Skeletal muscle satellite cell (primary cell): ENCODE measurements around the gene DMXL2.
"Not testable (repeated sequence)": the region's sequence is repeated elsewhere in the genome, so short reads cannot be mapped to it uniquely, and the experiment has no call there.

Experiments used
- H3K27me3 ChIP-seq: 2 replicates; pipeline ENCODE4 v1.7.0; 2013; ENCODE audit warnings: low read length; ENCODE audit not compliant: control insufficient read depth, insufficient read depth
- H3K36me3 ChIP-seq: 2 replicates; pipeline ENCODE4 v1.7.0; 2013; ENCODE audit warnings: mild to moderate bottlenecking, control low read depth, low read length; ENCODE audit not compliant: insufficient read depth
- H3K4me1 ChIP-seq: 2 replicates; pipeline ENCODE4 v1.7.0; 2013; ENCODE audit warnings: low read length; ENCODE audit not compliant: control insufficient read depth, insufficient read depth
- H3K4me2 ChIP-seq: 2 replicates; pipeline ENCODE4 v1.7.0; 2013; ENCODE audit warnings: mild to moderate bottlenecking, low read length
- H3K4me3 ChIP-seq: 2 replicates; pipeline ENCODE4 v1.7.0; 2013; ENCODE audit warnings: low read length
- H3K9ac ChIP-seq: 2 replicates; pipeline ENCODE4 v1.7.0; 2013; ENCODE audit warnings: mild to moderate bottlenecking, low read depth, low read length, moderate library complexity
- H3K9me3 ChIP-seq: replicated peaks from 2 replicates; pipeline ENCODE4 v1.7.0; 2013; ENCODE audit warnings: mild to moderate bottlenecking, control low read depth, low read length

Gene DMXL2

GRCh38 chr15:51460796-51461195 lies 161.8 kb downstream of the DMXL2 start:
- Histone ChIP-seq H3K4me3 (no peak overlapping the region), H3K9me3 (no peaks in the 10 kb centered on the region), H3K4me1 (no peaks in the 10 kb centered on the region), H3K4me2 (no peak overlapping the region), H3K9ac (no peak overlapping the region), H3K27me3 (no peaks in the 10 kb centered on the region), H3K36me3 (no peaks in the 10 kb centered on the region)

GRCh38 chr15:51450001-51450400 lies 172.6 kb downstream of the DMXL2 start:
- H3K9me3 ChIP-seq, result no peaks in the 10 kb centered on the region
- no peaks in the 10 kb centered on the region for H3K4me1 ChIP-seq
- peaks cover 11% of the 10 kb centered on the region for H3K36me3 ChIP-seq
- no peaks in the 10 kb centered on the region for H3K27me3 ChIP-seq
- H3K4me2 ChIP-seq, result no peak overlapping the region
- no peak overlapping the region for H3K9ac ChIP-seq
- H3K4me3 ChIP-seq, result no peak overlapping the region

- Histone ChIP-seq H3K9me3 (no peaks in the 10 kb centered on the region), H3K4me2 (no peak overlapping the region), H3K36me3 (peaks cover 9% of the 10 kb centered on the region), H3K27me3 (no peaks in the 10 kb centered on the region), H3K4me1 (no peaks in the 10 kb centered on the region), H3K4me3 (no peak overlapping the region), H3K9ac (no peak overlapping the region)
Measured at GRCh38 chr15:51448622-51449399, 173.8 kb downstream of the DMXL2 start.

- no peaks in the 10 kb centered on the region for H3K27me3 ChIP-seq
- no peak overlapping the region for H3K9ac ChIP-seq
- H3K4me1 ChIP-seq, result no peaks in the 10 kb centered on the region
- H3K9me3 ChIP-seq, result no peaks in the 10 kb centered on the region
- H3K4me3 ChIP-seq, result no peak overlapping the region
- H3K36me3 ChIP-seq, result peaks cover 9% of the 10 kb centered on the region
- no peak overlapping the region for H3K4me2 ChIP-seq
Measured at GRCh38 chr15:51447855-51448621, 174.5 kb downstream of the DMXL2 start.

DNA sequence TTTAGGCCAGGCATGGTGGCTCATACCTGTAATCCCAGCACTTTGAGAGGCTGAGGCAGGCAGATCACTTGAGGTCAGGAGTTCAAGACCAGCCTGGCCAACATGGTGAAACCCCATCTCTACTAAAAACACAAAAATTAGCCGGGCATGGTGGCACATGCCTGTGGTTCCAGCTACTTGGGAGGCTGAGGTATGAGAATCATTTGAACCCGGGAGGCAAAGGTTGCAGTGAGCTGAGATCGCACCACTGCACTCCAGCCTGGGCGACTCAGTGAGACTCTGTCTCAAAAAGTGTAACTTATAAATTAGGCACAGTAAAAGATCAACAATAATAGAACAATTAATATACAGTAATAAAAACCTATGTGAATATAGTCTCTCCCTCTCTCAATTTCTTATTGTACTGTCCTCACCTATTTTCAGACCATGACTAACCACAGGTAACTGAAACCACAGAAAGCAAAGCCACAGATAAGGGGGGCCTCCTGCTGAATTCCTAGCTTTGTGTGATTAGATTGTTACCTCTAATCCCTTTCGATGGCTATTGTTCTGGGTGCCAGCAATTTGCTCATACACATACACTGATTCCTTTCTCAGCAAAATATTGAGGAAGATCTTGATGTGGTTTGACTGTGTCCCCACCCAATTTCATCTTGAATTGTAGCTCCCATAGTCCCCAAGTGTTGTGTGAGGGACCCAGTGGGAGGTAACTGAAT lies 176.4 kb downstream of the DMXL2 start:
- H3K4me3 ChIP-seq, H3K4me2 ChIP-seq, H3K27me3 ChIP-seq, H3K9me3 ChIP-seq, H3K4me1 ChIP-seq, H3K9ac ChIP-seq, H3K36me3 ChIP-seq: not testable (repeated sequence)

DNA sequence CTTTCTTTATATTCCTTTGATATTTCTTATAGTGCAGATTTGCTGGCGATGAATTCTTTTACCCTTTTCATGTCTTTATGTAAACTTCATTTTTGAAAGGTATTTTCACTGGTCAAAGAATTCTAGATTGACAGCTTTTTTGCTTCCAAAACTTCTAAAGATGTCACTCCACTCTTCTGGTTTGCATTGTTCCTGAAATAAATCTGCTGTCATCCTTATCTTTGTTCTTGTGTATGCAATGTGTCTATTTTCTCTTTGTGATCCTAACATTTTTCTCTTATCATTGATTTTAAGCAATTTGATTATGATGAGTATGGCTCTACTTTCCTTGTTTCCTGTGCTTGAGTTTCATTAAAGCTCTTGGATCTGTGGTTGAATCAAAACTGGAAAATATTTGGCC lies 177.8 kb downstream of the DMXL2 start:
- no peak overlapping the region for H3K4me2 ChIP-seq
- H3K36me3 ChIP-seq, result peaks cover 6% of the 10 kb centered on the region
- H3K9me3 ChIP-seq, result no peaks in the 10 kb centered on the region
- no peaks in the 10 kb centered on the region for H3K27me3 ChIP-seq
- no peak overlapping the region for H3K4me3 ChIP-seq
- no peak overlapping the region for H3K9ac ChIP-seq
- H3K4me1 ChIP-seq, result no peaks in the 10 kb centered on the region

- Histone ChIP-seq H3K4me1 (no peaks in the 10 kb centered on the region), H3K4me2 (no peak overlapping the region), H3K27me3 (no peaks in the 10 kb centered on the region), H3K4me3 (no peak overlapping the region), H3K9me3 (no peaks in the 10 kb centered on the region), H3K9ac (no peak overlapping the region), H3K36me3 (peaks cover 2% of the 10 kb centered on the region)
Measured at GRCh38 chr15:51444112-51444511, 178.5 kb downstream of the DMXL2 start.

GRCh38 chr15:51443282-51443914 lies 179.2 kb downstream of the DMXL2 start:
- H3K4me3 ChIP-seq, result no peak overlapping the region
- no peaks in the 10 kb centered on the region for H3K36me3 ChIP-seq
- no peaks in the 10 kb centered on the region for H3K27me3 ChIP-seq
- H3K9me3 ChIP-seq, result no peaks in the 10 kb centered on the region
- no peak overlapping the region for H3K4me2 ChIP-seq
- no peak overlapping the region for H3K9ac ChIP-seq
- H3K4me1 ChIP-seq, result no peaks in the 10 kb centered on the region

GRCh38 chr15:51438526-51438925 lies 184.0 kb downstream of the DMXL2 start:
- Histone ChIP-seq H3K4me2 (no peak overlapping the region), H3K36me3 (no peaks in the 10 kb centered on the region), H3K4me3 (no peak overlapping the region), H3K9ac (no peak overlapping the region), H3K27me3 (peaks cover 6% of the 10 kb centered on the region), H3K4me1 (no peaks in the 10 kb centered on the region), H3K9me3 (no peaks in the 10 kb centered on the region)

GRCh38 chr15:51425517-51426040 lies 197.0 kb downstream of the DMXL2 start:
- H3K4me1 ChIP-seq, result no peaks in the 10 kb centered on the region
- no peak overlapping the region for H3K4me2 ChIP-seq
- no peaks in the 10 kb centered on the region for H3K36me3 ChIP-seq
- no peak overlapping the region for H3K4me3 ChIP-seq
- no peak overlapping the region for H3K9ac ChIP-seq
- H3K9me3 ChIP-seq, result no peaks in the 10 kb centered on the region
- H3K27me3 ChIP-seq, result no peaks in the 10 kb centered on the region

GRCh38 chr15:51424780-51425179 lies 197.8 kb downstream of the DMXL2 start:
- no peaks in the 10 kb centered on the region for H3K27me3 ChIP-seq
- H3K9me3 ChIP-seq, result no peaks in the 10 kb centered on the region
- H3K36me3 ChIP-seq, result no peaks in the 10 kb centered on the region
- no peak overlapping the region for H3K4me3 ChIP-seq
- H3K4me1 ChIP-seq, result no peaks in the 10 kb centered on the region
- no peak overlapping the region for H3K9ac ChIP-seq
- H3K4me2 ChIP-seq, result no peak overlapping the region
